ENCODE results near the gene ADAMTS19.

- TF ChIP-seq POLR2A (IDR thresholded peaks at IDR 0.05) = no peak
- no peak for TF ChIP-seq CTCF (IDR thresholded peaks at IDR 0.05)
These were observed 285.9 kb downstream of the ADAMTS19 start for GRCh38 chr5:129745997-129746396.

Measured in Peyer's patch (tissue), 4 donors.